Left lung (tissue), 10 donors: ENCODE results near the gene CCN2. TPM values are rescaled to one million over a fixed set of nuclear protein-coding genes. Genes with fewer than 3 reads are reported as not detected.

Experiments
- ATAC-seq: fragments of 200-7000 bp; cut with Tn5 transposase; one replicate; pipeline ENCODE4 v1.9.1; 2020; ENCODE audit warnings: moderate library complexity
- DNase-seq, 4 donors: peaks; one replicate each; pipeline ENCODE4 v3.0.0-alpha.2; 2013 to 2020
- H3K27ac ChIP-seq, 2 donors: fragments of 200-600 bp; sonication (generic) in 1 of 2; one replicate each; pipeline versions ENCODE4 v1.5.0 to v1.8.0; 2020 to 2021
- H3K27me3 ChIP-seq, 2 donors: fragments of 200-600 bp; sonication (generic) in 1 of 2; one replicate each; pipeline versions ENCODE4 v1.5.0 to v1.8.0; 2020 to 2021
- H3K36me3 ChIP-seq, 2 donors: fragments of 200-600 bp; sonication (generic) in 1 of 2; one replicate each; pipeline versions ENCODE4 v1.5.0 to v1.8.0; 2020 to 2021
- H3K4me1 ChIP-seq, 2 donors: fragments of 200-600 bp; one replicate each; pipeline ENCODE4 v1.8.0; 2021
- H3K4me3 ChIP-seq, 2 donors: fragments of 200-600 bp; sonication (generic) in 1 of 2; one replicate each; pipeline versions ENCODE4 v1.5.0 to v1.8.0; 2020 to 2021; ENCODE audit warnings: mild to moderate bottlenecking in 1 of 2
- H3K9me3 ChIP-seq, 2 donors: fragments of 200-600 bp; sonication (generic) in 1 of 2; one replicate each; pipeline versions ENCODE4 v1.5.0 to v1.8.0; 2020 to 2021
- CTCF ChIP-seq, 2 donors: fragments of 200-600 bp; sonication (generic) in 1 of 2; IDR thresholded peaks; one replicate each; pipeline versions ENCODE4 v1.5.0 to v1.8.0; 2021; ENCODE audit warnings: antibody characterized with exemption in 2 of 2
- intact Hi-C, 2 donors: fragments of 100-400 bp; cut with DNase I; formaldehyde crosslinking; loops; one replicate each; pipeline versions ENCODE4 v1.11.2 to v1.14.2; 2022
- polyA plus RNA-seq, 6 donors: library from polyadenylated mRNA; unstranded; fragments of 120-200 nt; gene quantifications; one replicate each; pipeline ENCODE4 v1.2.1, GENCODE V29; 2013; ENCODE audit not compliant: insufficient read length in 6 of 6
- total RNA-seq, 2 donors: library from RNA; stranded (reverse); fragmentation: NEBNext Ultra II Directional; extraction: Animal tissue kit (Norgen Biotek cat#: 25700); gene quantifications; one replicate each; pipeline ENCODE4 v1.2.1, GENCODE V29; 2021
- donor health status: DM: no; HTN: yes; CAD: no.
- donor health status: DM: no; HTN: no; CAD: no.

The CCN2 gene
- total and polyA plus RNA-seq, 8 donors = 11.6 to 282 (median 85.2) TPM

- ATAC-seq = no peak
- no peak for TF ChIP-seq CTCF (IDR thresholded peaks at IDR 0.05)
- H3K27ac ChIP-seq = no peak overlapping the region
Measured at GRCh38 chr6:131945971-131946370, 5.2 kb downstream of the CCN2 start.

GRCh38 chr6:131937703-131938631 lies 13.2 kb downstream of the CCN2 start:
- intact Hi-C loops = no loop called here
- no peak overlapping the region for H3K27ac ChIP-seq
- H3K9me3 ChIP-seq = no peaks in the 10 kb centered on the region
- no peak overlapping the region for H3K4me3 ChIP-seq
- peak; percentile 27 for ATAC-seq
- peak in 1 of 4 donors; percentile 52 for DNase-seq
- no peak for TF ChIP-seq CTCF (IDR thresholded peaks at IDR 0.05)
- H3K4me1 ChIP-seq = peaks cover 0 to 5% of the 10 kb centered on the region in 2 donors
- H3K27me3 ChIP-seq = no peaks in the 10 kb centered on the region
- no peaks in the 10 kb centered on the region for H3K36me3 ChIP-seq

More at GRCh38 chr6:131945971-131946370, 5.2 kb downstream of the CCN2 start:
- Histone ChIP-seq H3K9me3 (no peaks in the 10 kb centered on the region), H3K4me1 (peaks cover 0 to 15% of the 10 kb centered on the region in 2 donors), H3K36me3 (no peaks in the 10 kb centered on the region), H3K27me3 (peaks cover 0 to 32% of the 10 kb centered on the region in 2 donors), H3K4me3 (no peak overlapping the region)
- intact Hi-C loops = no loop called here
- no peak for DNase-seq

DNA sequence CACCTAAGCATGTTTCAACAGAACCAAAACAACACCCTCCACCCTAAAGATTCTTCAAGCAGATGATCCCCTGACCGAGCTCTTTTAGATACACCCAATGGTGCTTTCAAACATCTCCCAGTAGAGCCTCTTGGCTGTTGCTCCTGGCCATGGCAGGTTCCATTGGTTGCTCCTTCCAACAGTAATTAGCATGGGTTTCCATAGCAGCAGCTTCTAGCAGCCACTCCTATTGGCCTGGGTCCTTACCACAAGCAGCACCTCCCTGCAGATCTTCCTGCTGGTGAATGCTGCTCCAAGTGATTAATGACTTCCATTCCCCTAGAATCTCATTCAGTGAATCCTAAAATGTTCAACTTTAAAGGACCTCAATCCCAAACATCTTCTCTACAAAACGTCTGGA lies 13.9 kb downstream of the CCN2 start:
- no peak for ATAC-seq
- no peaks in the 10 kb centered on the region for H3K27me3 ChIP-seq
- no peak for DNase-seq
- H3K4me1 ChIP-seq = peaks cover 0 to 5% of the 10 kb centered on the region in 2 donors
- no peak for TF ChIP-seq CTCF (IDR thresholded peaks at IDR 0.05)
- H3K36me3 ChIP-seq = no peaks in the 10 kb centered on the region
- intact Hi-C loops = no loop called here
- no peaks in the 10 kb centered on the region for H3K9me3 ChIP-seq
- H3K4me3 ChIP-seq = no peak overlapping the region
- no peak overlapping the region for H3K27ac ChIP-seq

GRCh38 chr6:131936156-131936555 lies 15.0 kb downstream of the CCN2 start:
- intact Hi-C loops = no loop called here
- Histone ChIP-seq H3K27ac (no peak overlapping the region), H3K4me1 (peaks cover 0 to 5% of the 10 kb centered on the region in 2 donors), H3K9me3 (no peaks in the 10 kb centered on the region), H3K4me3 (no peak overlapping the region), H3K27me3 (no peaks in the 10 kb centered on the region), H3K36me3 (no peaks in the 10 kb centered on the region)
- ATAC-seq = no peak
- TF ChIP-seq CTCF (IDR thresholded peaks at IDR 0.05) = no peak
- DNase-seq = no peak

GRCh38 chr6:131931063-131931750 lies 20.0 kb downstream of the CCN2 start:
- ATAC-seq (no peak), DNase-seq (no peak)
- H3K27ac ChIP-seq = no peak overlapping the region
- no peaks in the 10 kb centered on the region for H3K9me3 ChIP-seq
- H3K4me3 ChIP-seq = no peak overlapping the region
- intact Hi-C loops = no loop called here
- H3K27me3 ChIP-seq = no peaks in the 10 kb centered on the region
- no peaks in the 10 kb centered on the region for H3K4me1 ChIP-seq
- TF ChIP-seq CTCF (IDR thresholded peaks at IDR 0.05) = no peak
- no peaks in the 10 kb centered on the region for H3K36me3 ChIP-seq
